GM19240 (cell line): ENCODE results near the gene MINDY3.
"Not testable (repeated sequence)": the region's sequence is repeated elsewhere in the genome, so short reads cannot be mapped to it uniquely, and the experiment has no call there.

Experiments used
- DNase-seq: peaks from one replicate; pipeline ENCODE4 v3.0.0; 2011; ENCODE audit warnings: low spot score; ENCODE audit not compliant: insufficient read length

Gene MINDY3

DNA sequence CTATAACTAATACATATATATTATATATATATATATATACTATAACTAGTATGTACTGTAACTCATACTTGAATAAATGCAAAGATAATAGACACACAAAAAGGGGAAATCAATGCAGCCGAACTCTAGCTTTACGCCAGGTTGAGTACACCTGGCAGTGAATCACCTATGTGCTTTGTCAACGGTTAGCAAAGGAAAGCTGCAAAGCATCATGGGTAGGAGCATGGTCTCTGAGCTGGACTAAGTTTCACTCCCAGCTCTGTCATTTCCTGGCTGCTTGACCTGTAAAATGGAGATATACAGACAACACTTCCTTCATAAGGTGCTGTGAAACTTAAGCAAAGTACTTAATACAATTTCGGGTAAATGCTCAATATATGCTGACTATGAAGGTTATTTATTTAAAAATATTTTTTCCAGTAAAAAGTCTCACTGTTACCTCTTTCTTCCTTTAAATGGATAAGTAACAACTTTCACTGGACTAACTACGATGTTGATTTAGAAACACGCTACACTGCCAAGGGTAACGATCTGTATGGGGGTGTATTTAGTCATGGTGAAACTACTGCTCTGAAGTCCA, 78.8 kb downstream of the MINDY3 start:
- no peak for DNase-seq

DNA sequence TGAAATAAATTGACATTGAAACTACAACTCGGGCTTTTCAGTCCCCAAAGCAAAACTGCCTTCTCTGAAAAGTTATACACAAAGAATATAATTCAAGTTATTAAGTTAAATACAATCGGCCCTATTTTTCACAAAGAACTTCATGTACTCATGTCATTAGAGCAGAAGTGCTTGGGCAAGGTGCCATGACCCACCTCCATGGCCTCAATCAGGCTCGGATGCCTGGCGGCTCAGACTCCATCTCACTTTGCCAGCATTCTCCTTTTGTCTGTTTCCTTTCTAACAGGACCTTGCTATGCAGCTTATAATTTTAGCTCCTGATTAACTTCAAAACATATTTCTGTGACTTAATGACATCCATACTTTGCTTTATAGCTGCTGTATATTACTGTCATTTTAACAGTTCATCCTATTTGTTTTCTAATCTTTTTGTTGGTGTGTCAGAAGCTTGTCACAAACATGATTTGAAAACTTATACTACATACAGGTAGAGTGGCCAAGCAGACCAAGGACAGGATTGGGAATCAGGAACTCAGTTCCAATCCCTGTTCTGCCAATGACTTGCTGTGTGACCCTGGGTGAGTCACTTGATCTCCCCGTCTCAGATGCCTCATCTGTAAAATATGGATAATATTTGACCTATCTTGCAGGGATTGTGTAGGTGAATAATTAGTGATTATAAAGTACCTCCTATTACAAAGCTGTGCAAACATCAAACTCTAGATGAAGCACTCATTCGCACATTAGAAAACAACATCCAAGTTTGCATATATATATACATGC, 79.8 kb downstream of the MINDY3 start:
- DNase-seq: no peak

DNA sequence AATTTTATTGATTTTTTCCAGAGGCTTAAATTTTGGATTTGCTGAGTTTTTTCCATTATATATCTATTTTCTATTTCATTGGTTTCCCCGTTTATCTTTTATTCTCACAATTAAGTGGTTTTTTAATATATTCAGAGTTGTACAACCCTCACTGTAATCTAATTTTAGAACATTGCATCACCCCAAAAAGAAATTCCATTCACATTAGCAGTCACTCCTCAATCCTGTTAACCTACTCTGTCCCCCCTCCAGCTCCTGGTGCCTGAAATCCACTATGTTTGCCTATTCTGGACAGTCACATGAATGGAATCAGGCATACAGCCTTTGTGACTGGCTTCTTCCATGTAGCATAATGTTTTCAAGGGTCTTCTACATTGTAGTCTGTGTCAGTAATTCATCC, 84.8 kb downstream of the MINDY3 start:
- no peak for DNase-seq

DNA sequence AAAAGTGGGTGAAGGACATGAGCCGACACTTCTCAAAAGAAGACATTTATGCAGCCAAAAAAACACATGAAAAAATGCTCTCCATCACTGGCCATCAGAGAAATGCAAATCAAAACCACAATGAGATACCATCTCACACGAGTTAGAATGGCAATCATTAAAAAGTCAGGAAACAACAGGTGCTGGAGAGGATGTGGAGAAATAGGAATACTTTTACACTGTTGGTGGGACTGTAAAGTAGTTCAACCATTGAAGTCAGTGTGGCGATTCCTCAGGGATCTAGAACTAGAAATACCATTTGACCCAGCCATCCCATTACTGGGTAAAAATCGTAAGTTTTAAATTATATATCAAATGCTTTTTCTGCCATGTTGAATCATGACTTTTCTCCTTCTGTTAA, 85.8 kb downstream of the MINDY3 start:
- not testable (repeated sequence) for DNase-seq

DNA sequence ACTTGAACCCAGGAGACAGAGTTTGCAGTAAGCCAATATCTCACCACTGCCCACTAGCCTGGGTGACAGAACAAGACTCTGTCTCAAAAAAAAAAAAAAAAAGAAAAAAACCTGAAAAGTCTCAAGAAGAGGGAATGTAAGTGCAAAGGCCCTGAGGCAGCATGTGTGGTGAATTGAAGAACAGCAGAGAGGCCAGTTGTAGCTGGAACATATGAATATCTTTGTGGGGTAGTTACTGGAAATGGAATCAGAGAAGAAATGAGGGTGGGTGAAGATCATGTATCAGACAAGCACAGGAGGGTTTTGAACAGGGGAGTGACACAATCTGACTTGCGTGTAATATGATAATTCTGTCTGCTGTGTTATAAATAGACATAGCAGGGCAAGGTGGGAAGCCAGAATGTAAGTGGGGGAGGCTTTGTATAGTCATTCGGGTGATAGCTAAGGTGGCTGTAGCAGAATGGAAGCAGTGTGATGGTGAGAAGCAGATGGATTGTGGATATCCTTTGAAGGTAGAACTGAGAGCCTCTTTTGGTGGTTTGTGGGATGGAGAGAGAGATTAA, 95.3 kb downstream of the MINDY3 start:
- DNase-seq: no peak

DNA sequence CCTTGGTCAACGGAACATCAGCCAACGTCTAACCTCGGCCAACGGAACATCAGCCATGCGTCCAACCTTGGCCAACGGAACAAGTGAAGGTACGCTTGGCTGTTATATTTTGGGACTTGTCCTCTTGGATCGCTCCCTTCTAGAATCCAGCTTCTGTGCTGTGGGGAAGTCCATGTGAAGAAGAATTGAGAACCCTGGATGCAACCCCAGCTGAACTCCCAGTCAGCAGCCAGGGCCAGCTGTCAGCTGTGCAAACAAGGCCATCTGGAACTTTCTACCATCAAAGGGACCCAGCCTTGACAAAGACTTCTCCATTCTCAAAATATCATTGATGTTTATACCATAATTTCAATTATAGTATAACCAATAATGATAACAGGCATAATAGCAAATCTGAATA, 97.3 kb downstream of the MINDY3 start:
- DNase-seq: no peak

DNA sequence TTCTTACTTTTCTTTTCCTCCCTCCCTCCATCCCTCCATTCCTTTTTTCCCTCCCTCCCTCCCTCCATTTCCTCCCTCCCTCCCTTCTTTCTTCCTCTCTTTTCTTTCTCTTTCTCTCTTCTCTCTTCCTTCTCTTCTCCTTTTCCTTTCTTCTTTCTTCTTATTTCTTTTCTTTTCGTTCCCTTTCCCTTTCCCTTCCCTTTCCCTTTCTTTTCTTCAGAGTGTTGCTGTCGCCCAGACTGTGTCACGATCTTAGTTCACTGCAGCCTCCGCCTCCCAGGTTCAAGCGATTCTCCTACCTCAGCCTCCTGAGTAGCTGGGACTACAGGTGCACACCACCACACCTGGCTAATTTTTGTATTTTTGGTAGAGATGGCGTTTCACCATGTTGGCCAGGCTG, 98.1 kb downstream of the MINDY3 start:
- DNase-seq: not testable (repeated sequence)

DNA sequence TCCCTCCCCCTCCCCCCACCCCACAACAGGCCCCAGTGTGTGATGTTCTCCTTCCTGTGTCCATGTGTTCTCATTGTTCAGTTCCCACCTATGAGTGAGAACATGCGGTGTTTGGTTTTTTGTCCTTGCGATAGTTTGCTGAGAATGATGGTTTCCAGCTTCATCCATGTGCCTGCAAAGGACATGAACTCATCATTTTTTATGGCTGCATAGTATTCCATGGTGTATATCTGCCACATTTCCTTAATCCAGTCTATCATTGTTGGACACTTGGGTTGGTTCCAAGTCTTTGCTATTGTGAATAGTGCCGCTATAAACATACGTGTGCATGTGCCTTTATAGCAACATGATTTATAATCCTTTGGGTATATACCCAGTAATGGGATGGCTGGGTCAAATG, 99.1 kb downstream of the MINDY3 start:
- DNase-seq: not testable (repeated sequence)

DNA sequence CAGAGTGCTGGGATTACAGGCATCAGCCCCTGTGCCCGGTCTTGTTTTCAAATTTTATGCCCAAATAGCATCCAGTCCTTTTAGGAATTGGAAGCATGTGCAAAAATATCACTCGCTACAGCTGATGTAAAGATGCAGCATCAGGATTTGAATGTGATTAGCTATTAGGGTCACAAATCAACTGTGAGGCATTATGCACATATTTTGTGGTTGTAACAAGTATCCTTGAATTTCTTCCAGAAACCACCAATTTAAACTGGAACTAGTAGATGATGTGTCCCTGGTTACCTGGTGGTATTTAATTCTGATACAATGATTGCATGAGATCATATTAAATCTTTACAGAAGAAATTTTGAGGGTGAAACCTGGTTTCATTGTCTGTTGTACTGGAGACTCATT, 99.6 kb downstream of the MINDY3 start:
- DNase-seq: no peak

DNA sequence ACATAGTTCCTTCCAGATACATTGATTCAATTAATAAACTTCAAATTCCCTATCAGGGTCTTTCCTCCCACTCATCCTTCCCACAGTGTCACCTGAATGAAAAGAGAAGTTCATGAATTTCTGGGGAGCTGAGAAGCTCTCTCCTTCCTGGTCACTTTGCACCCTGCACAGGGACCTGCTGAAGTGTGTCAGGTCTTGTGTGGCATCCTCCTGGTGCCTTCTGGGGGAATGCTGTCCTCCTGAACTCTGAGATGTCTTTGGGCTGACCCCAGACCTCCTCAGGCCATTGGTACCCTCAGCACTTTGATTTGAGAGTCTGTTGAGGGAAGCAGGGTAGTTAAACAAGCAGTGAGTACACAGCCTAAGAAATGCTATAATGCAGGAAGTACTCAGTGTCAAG, 101.0 kb downstream of the MINDY3 start:
- DNase-seq: no peak

DNA sequence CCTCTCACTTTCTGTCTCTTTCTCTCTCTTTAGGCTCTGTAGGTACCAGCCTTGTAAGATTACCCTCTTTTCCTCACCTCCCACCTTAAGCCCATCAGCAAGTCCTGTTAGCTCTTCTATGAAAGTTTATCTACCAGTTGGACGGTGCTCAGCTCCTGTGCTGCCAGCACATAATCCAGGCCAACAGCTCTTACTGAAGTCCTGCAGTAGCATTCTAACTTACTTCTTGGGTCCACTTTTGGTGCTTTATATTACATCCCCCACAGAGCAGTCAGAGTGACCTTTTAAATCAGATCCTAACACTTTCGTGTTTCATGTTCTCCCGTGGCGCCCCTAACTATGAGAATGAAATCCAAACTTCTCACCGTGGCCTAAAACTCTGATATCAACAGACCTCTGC, 101.7 kb downstream of the MINDY3 start:
- DNase-seq: no peak

DNA sequence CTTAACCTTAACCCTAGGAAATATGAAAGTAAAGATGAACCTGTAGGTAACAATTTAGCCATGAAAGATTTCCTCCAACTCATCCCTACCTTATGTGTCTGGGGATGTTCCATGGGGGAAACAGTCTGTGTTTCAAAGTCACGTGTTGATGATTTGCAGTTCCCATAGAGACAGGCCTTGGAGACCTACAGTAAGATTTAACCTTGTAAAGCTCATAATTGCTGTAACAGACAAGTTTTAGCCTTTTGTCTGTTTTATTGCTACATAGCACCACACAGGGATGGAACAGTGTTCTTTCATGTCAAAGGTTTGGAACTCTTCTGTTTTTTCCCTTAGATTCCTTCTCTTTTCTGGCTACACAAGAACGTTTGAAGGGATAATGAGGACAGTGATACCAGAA, 105.4 kb downstream of the MINDY3 start:
- no peak for DNase-seq

DNA sequence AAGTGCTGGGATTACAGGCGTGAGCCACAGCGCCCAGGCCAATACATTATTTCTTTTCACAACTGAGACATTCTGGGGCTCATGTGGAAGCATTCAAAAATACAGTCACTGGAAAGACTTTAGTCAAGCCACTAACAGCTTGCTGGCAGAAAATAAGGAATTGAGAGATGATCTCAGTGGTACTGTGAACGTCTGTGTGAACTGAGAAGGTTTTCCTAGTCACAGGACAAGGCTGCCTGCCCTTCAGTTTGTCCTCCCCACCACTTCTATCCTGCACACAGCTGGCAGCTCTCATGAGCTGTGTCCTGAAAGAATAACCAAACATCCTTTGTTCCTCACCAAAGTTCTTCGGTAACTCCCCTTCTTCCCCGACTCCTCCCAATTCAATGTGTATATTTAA, 109.3 kb downstream of the MINDY3 start:
- no peak for DNase-seq

DNA sequence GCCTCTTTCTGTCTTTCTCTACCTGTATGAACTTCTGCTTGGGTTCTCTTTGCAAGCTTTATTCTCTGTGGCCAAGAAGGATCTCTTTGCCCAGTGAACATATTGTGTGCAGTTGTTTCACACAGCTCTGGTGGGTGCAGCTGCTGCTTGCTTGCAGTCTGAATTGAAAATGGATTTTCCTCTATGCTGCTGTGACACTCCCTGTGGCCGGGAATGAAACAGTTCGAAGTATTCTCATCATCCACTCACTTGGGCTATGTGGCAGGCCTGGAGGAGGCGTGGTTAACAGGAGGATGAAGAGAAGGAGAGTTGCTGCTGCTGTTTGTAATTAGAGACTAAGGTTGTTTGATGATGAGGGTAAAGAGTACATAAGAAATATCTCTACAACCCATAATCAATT, 112.2 kb downstream of the MINDY3 start:
- no peak for DNase-seq

DNA sequence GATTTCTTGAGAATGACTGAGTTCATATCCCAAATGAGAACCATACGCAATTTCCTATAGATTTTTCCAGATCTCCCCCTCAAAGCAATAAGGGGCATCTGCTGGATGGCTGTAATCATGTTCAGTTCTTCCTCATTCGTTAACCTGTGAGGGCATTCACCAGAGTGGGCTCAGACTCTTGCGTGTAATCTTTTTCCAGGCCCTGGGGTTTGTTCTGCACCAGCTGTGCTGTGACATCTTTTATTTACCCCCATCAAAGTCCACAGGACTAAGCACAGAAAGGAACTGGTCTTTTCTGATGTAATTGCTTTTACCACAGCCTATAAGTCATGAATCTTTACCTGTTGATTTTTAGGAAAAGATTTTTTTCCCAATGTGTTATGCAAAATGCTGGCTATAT, 112.7 kb downstream of the MINDY3 start:
- no peak for DNase-seq

DNA sequence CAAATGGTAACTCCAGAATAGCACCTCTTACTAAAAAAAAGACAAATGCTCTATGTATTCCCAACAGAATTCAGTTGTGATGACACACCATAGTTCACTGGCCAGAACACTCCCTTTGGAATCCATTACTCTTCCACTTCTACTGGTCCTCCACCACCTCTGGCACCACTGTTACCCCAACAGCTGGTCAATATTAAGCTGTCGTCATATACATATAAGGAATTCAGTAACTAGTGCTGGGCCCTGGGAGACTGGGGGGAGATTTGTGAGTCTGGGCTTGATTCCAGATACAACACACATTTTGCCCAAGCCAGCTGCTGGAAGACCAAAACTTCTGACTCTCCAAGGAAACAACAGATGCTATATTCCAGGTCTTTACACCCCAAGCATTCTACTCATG, 114.6 kb downstream of the MINDY3 start:
- DNase-seq: no peak

DNA sequence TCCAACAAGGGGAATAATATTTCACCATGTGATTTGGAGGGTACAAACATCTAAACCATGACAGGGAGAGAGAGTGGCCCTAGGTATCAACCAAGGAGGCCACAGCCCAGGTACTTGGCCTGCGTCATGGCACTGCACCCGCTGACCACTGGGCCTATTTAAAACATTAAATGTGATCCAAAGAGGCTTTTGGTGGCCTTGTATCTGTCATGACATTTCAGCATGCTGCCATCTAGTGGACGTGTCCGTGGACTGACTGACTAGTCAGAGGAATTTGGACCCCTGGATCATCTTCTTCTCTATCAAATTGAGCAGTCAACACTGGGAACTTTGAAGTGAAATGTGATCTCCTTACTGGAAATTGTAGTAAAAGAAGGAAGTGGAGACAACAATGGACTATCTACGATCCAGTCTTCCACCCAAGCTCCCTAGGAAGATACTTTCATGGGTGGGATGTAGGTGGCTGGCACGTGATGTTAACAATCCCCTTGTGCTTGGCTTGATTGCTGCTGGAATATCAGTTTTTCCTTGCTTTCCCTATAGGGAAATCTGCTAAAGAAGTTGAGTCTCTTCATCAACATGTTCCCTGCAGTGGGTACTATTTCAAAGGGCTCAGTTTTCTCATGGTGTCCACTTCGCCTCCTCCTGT, 116.0 kb downstream of the MINDY3 start:
- peak; percentile 37 for DNase-seq

DNA sequence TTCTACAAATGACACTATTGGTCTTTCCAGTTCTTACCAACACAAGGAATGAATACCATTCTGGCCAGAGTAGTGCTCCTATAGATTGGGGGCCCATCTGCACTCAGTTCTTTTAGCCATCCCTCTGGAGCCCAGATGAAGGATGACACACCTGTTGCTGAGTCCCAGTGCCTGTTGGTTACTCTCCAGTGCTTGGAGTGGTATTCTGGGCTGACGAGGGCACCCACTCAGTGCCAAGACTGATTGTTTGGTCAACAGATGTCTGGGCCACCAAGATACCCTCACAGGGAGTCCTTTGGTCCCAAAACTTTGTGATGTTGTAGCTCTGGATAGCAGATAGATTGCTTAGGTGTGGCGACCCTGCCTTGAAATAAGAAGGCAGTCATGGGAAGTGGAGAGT, 116.9 kb downstream of the MINDY3 start:
- DNase-seq: no peak

DNA sequence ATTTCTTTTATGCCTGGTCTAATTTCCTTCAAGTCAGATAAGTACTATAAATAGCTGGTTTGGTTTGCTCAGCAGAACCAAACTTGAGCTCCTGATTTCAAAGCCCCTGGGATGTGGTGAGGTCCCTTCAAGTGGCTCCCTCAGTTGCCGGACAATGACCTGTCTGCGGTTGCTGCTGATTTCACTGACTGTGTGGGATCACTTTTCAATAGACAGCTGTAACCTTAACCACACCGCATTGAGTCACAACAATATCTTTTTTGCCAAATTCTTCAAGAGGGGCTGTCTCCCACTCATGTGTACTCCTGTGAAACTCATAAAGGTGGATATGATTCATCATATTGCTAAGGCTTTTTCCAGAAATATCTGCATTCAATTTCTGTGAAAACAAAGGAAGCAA, 117.5 kb downstream of the MINDY3 start:
- DNase-seq: no peak

DNA sequence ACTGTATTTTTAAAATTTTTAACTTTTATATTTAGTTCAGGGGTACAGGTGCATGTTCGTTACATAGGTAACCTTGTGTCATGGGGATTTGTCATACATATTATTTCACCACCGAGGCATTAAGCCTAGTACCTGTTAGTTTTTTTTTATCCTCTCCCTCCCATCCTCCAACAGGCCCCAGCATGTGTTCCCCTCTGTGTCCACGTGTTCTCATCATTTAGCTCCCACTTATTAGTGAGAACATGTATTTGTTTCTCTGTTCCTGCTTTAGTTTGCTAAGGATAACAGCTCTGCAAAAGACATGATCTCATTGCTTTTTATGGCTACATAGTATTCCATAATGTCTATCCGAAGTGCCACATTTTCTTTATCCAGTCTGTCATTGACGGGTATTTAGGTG, 118.2 kb downstream of the MINDY3 start:
- no peak for DNase-seq

DNA sequence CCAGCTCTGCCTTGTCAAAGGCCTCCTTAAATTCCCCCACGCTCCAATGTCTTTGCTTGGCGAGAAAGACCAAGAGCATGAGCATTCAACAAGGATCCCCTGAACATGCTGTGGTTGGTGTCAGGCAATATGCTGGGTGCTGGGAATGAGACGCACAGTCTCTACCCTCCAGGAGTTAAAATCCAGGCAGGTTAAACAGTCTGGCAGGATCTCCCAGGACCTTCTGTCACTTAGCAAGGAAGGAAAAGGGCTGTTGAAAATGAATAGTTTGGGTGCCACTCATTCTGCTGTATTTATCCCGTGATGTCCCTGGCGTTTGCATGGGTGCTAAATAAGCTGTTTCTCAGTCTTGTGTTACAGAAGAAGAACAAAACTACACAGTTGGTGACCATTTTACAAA, 118.7 kb downstream of the MINDY3 start:
- DNase-seq: no peak

DNA sequence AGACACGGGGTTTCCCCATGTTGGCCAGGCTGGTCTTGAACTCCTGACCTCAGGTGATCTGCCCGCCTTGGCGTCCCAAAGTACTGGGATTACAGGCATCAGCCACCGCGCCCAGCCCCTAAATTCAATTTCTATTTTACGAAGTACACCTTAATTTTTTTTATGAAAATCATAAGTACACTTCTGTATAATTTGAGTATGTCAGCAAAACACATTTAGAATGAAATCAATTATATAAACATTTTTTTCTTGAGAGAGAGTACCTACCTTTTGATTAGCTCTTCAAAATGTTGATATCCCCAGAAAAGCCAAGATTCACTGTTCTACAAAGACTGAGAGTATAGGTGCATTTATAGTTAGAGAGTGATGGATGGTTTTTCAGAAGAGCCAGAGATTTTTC, 120.0 kb downstream of the MINDY3 start:
- no peak for DNase-seq
